H9 (cell line): ENCODE data around the gene REG1A. TPM values are rescaled to one million over a fixed set of nuclear protein-coding genes. Genes with fewer than 3 reads are reported as not detected.

Source experiments
- DNase-seq: peaks from one replicate; pipeline ENCODE4 v3.0.0-alpha.2; 2017
- H2AFZ ChIP-seq: one replicate; pipeline ENCODE4 v1.6.1; 2013; ENCODE audit warnings: mild to moderate bottlenecking, low read length, control low read depth, moderate library complexity
- H2AK5ac ChIP-seq: 2 replicates; pipeline ENCODE4 v1.6.1; 2013; ENCODE audit warnings: low read length, control low read depth, mixed read lengths; ENCODE audit not compliant: insufficient read length
- H2BK120ac ChIP-seq: one replicate; pipeline ENCODE4 v1.6.1; 2013; ENCODE audit warnings: low read depth, mild to moderate bottlenecking, low read length, control low read depth, inconsistent platforms; ENCODE audit not compliant: poor library complexity, severe bottlenecking
- H2BK12ac ChIP-seq: 2 replicates; pipeline ENCODE4 v1.6.1; 2013; ENCODE audit warnings: low read length, control low read depth, mixed read lengths, low read depth; ENCODE audit not compliant: insufficient read length
- H2BK15ac ChIP-seq: 2 replicates; pipeline ENCODE4 v1.6.1; 2013; ENCODE audit warnings: low read depth, low read length, control low read depth
- H2BK20ac ChIP-seq: one replicate; pipeline ENCODE4 v1.6.1; 2013; ENCODE audit warnings: low read depth, mild to moderate bottlenecking, low read length, control low read depth, inconsistent platforms; ENCODE audit not compliant: poor library complexity, severe bottlenecking
- H2BK5ac ChIP-seq: 2 replicates; pipeline ENCODE4 v1.6.1; 2013; ENCODE audit warnings: low read length, control low read depth, mixed read lengths; ENCODE audit not compliant: insufficient read length
- H3K14ac ChIP-seq: 2 replicates; pipeline ENCODE4 v1.6.1; 2013; ENCODE audit warnings: low read length, control low read depth; ENCODE audit not compliant: insufficient read depth
- H3K18ac ChIP-seq: 2 replicates; pipeline ENCODE4 v1.6.1; 2013; ENCODE audit warnings: low read depth, mild to moderate bottlenecking, mixed read lengths, low read length, control low read depth; ENCODE audit not compliant: insufficient read length
- H3K23ac ChIP-seq: 2 replicates; pipeline ENCODE4 v1.6.1; 2013; ENCODE audit warnings: low read length, control low read depth, mixed read lengths, low read depth; ENCODE audit not compliant: insufficient read length
- H3K23me2 ChIP-seq: 2 replicates; pipeline ENCODE4 v1.6.1; 2013; ENCODE audit warnings: low read depth, mild to moderate bottlenecking, mixed read lengths, low read length, control low read depth; ENCODE audit not compliant: insufficient read length, poor library complexity, severe bottlenecking
- H3K27ac ChIP-seq: 2 replicates; pipeline ENCODE4 v1.5.1; 2013; ENCODE audit warnings: low read length, control low read depth, mixed read lengths, low read depth; ENCODE audit not compliant: insufficient read length
- H3K27me3 ChIP-seq: 2 replicates; pipeline ENCODE4 v1.6.1; 2013; ENCODE audit warnings: low read length, control low read depth, inconsistent platforms; ENCODE audit not compliant: insufficient read depth
- H3K4ac ChIP-seq: 2 replicates; pipeline ENCODE4 v1.6.1; 2013; ENCODE audit warnings: low read depth, mild to moderate bottlenecking, control low read depth, inconsistent platforms, low read length, moderate library complexity
- H3K4me1 ChIP-seq: 2 replicates; pipeline ENCODE4 v1.6.1; 2013; ENCODE audit warnings: low read length, control low read depth, inconsistent platforms; ENCODE audit not compliant: insufficient read depth
- H3K4me2 ChIP-seq: 2 replicates; pipeline ENCODE4 v1.6.1; 2013; ENCODE audit warnings: low read length, control low read depth, mixed read lengths; ENCODE audit not compliant: insufficient read length, insufficient read depth
- H3K56ac ChIP-seq: 2 replicates; pipeline ENCODE4 v1.6.1; 2013; ENCODE audit warnings: low read depth, mild to moderate bottlenecking, mixed read lengths, low read length, control low read depth; ENCODE audit not compliant: insufficient read length
- H3K79me1 ChIP-seq: 2 replicates; pipeline ENCODE4 v1.6.1; 2013; ENCODE audit warnings: low read depth, mild to moderate bottlenecking, moderate library complexity, low read length, control low read depth, inconsistent platforms; ENCODE audit not compliant: insufficient read depth, poor library complexity, severe bottlenecking
- H3K79me2 ChIP-seq: 2 replicates; pipeline ENCODE4 v1.6.1; 2013; ENCODE audit warnings: low read length, control low read depth, inconsistent platforms; ENCODE audit not compliant: insufficient read depth
- H3K9ac ChIP-seq: 2 replicates; pipeline ENCODE4 v1.6.1; 2013; ENCODE audit warnings: low read length, control low read depth, mixed read lengths; ENCODE audit not compliant: insufficient read length; ENCODE audit errors: extremely low read depth
- H3K9me3 ChIP-seq: one replicate; pipeline ENCODE4 v1.6.1; 2013; ENCODE audit warnings: low read depth, low read length, inconsistent platforms; ENCODE audit not compliant: control insufficient read depth
- H3T11ph ChIP-seq: one replicate; pipeline ENCODE4 v1.6.1; 2013; ENCODE audit warnings: mild to moderate bottlenecking, low read length, control low read depth, inconsistent platforms
- H4K20me1 ChIP-seq: one replicate; pipeline ENCODE4 v1.6.1; 2013; ENCODE audit not compliant: control insufficient read depth, insufficient read length, insufficient read depth
- H4K5ac ChIP-seq: 2 replicates; pipeline ENCODE4 v1.6.1; 2013; ENCODE audit warnings: low read depth, mild to moderate bottlenecking, mixed read lengths, low read length, control low read depth; ENCODE audit not compliant: insufficient read length
- H4K8ac ChIP-seq: replicated peaks from 2 replicates; pipeline ENCODE4 v1.6.1; 2013; ENCODE audit warnings: low read length, control low read depth, mixed read lengths, low read depth; ENCODE audit not compliant: insufficient read length
- H4K91ac ChIP-seq: 2 replicates; pipeline ENCODE4 v1.6.1; 2013; ENCODE audit warnings: low read depth, mild to moderate bottlenecking, moderate library complexity, mixed read lengths, low read length, control low read depth; ENCODE audit not compliant: insufficient read length
- H3K27ac Mint-ChIP-seq, 3 experiments: 2 replicates in 2 of 3; 3 replicates in 1 of 3; pipeline ENCODE4 v1.8.0; 2020 to 2021; ENCODE audit warnings: mixed read lengths in 3 of 3, mild to moderate bottlenecking in 1 of 3, moderate library complexity in 1 of 3
- H3K27me3 Mint-ChIP-seq: 2 replicates; pipeline ENCODE4 v1.8.0; 2021; ENCODE audit warnings: low read depth, mild to moderate bottlenecking, moderate library complexity, mixed read lengths
- H3K36me3 Mint-ChIP-seq, 3 experiments: 2 replicates in 2 of 3; 3 replicates in 1 of 3; pipeline ENCODE4 v1.8.0; 2020 to 2021; ENCODE audit warnings: low read depth in 3 of 3, mixed read lengths in 3 of 3; ENCODE audit not compliant: insufficient read depth in 1 of 3
- H3K4me1 Mint-ChIP-seq, 2 experiments: 2 replicates each; pipeline ENCODE4 v1.8.0; 2020; ENCODE audit warnings: mixed read lengths in 2 of 2
- H3K4me3 Mint-ChIP-seq, 2 experiments: 2 replicates in 1 of 2; 3 replicates in 1 of 2; pipeline ENCODE4 v1.8.0; 2020 to 2021; ENCODE audit warnings: mild to moderate bottlenecking in 2 of 2, mixed read lengths in 2 of 2, moderate library complexity in 1 of 2
- H3K9me3 Mint-ChIP-seq, 2 experiments: 2 replicates in 1 of 2; 3 replicates in 1 of 2; pipeline ENCODE4 v1.8.0; 2020; ENCODE audit warnings: mild to moderate bottlenecking in 2 of 2, mixed read lengths in 2 of 2, moderate library complexity in 1 of 2
- CTCF ChIP-seq: fragments of 200-600 bp; sonication (generic); conservative IDR thresholded peaks from 3 replicates; pipeline ENCODE4 v1.8.0; 2021; ENCODE audit warnings: antibody characterized with exemption, mild to moderate bottlenecking
- WGBS: extraction: QIAGEN DNeasy Blood & Tissue Kit; methylation state at CpG from one replicate; pipeline ENCODE4 v1.1.7; 2013; ENCODE audit warnings: missing lambda C conversion rate, low lambda C conversion rate, mixed read lengths; ENCODE audit not compliant: insufficient read length; ENCODE audit errors: extremely low coverage; 5-methylcytosine and 5-hydroxymethylcytosine counted together
- total RNA-seq: library from RNA; stranded (reverse); gene quantifications from 2 replicates; pipeline ENCODE4 v1.2.1, GENCODE V29; 2021

The REG1A gene
- total RNA-seq, 1 experiment from 2014 or later, result not detected

GRCh38 chr2:79085382-79085781 is 34.9 kb upstream of the REG1A start:
- Histone ChIP-seq H3K4ac (no peak overlapping the region), H2BK20ac (no peak overlapping the region), H3K18ac (no peak overlapping the region), H2BK120ac (no peak overlapping the region), H3K14ac (no peak overlapping the region), H3T11ph (no peak overlapping the region), H3K79me1 (no peaks in the 10 kb centered on the region), H3K27ac (no peak overlapping the region), H4K20me1 (no peaks in the 10 kb centered on the region), H3K56ac (no peak overlapping the region), H2BK5ac (no peak overlapping the region), H3K4me1 (no peaks in the 10 kb centered on the region), H2AFZ (no peak overlapping the region), H3K79me2 (no peaks in the 10 kb centered on the region), H2BK15ac (no peak overlapping the region), H3K9me3 (no peaks in the 10 kb centered on the region), H4K91ac (no peak overlapping the region), H3K4me2 (no peak overlapping the region), H2BK12ac (no peak overlapping the region), H4K8ac (no peak overlapping the region), H3K23ac (no peak overlapping the region), H2AK5ac (no peak overlapping the region), H3K23me2 (no peaks in the 10 kb centered on the region), H4K5ac (no peak overlapping the region), H3K27me3 (no peaks in the 10 kb centered on the region), H3K9ac (no peak overlapping the region)
- Mint-ChIP-seq H3K36me3 (no peaks in the 10 kb centered on the region; a peak in 1 of 7 replicates), H3K27me3 (peaks cover 2% of the 10 kb centered on the region), H3K4me1 (peaks cover 8% of the 10 kb centered on the region in 2 experiments), H3K9me3 (peaks cover 3 to 4% of the 10 kb centered on the region in 2 experiments; a peak in 3 of 5 replicates), H3K27ac (no peak overlapping the region), H3K4me3 (no peak overlapping the region)
- no CpG with 5 or more reads among the region's 3 CpGs for WGBS
- DNase-seq, result no peak
- TF ChIP-seq CTCF, result no peak
